Upper lobe of left lung (tissue), 4 donors: ENCODE results near the gene SPX.

Experiments used
- EP300 ChIP-seq, 4 donors: sonication (generic); formaldehyde crosslinking; IDR thresholded peaks; one replicate each; pipeline ENCODE4 v1.5.1; 2017; ENCODE audit warnings: antibody characterized with exemption in 4 of 4, control low read depth in 2 of 4
- POLR2AphosphoS5 ChIP-seq, 2 donors: sonication (generic); formaldehyde crosslinking; IDR thresholded peaks; one replicate each; pipeline ENCODE4 v1.5.1; 2017; ENCODE audit warnings: antibody characterized with exemption in 2 of 2
- TF ChIP-seq, protein P1 (sequence below), 6 experiments: fragments of 450-650 bp in 4 of 6; fragments of 200-600 bp in 2 of 6; sonication (generic) in 2 of 6; IDR thresholded peaks; one replicate each; pipeline ENCODE4 v1.5.1; 2016 to 2019; ENCODE audit warnings: antibody characterized with exemption in 6 of 6

- TF ChIP-seq, protein P1, sequence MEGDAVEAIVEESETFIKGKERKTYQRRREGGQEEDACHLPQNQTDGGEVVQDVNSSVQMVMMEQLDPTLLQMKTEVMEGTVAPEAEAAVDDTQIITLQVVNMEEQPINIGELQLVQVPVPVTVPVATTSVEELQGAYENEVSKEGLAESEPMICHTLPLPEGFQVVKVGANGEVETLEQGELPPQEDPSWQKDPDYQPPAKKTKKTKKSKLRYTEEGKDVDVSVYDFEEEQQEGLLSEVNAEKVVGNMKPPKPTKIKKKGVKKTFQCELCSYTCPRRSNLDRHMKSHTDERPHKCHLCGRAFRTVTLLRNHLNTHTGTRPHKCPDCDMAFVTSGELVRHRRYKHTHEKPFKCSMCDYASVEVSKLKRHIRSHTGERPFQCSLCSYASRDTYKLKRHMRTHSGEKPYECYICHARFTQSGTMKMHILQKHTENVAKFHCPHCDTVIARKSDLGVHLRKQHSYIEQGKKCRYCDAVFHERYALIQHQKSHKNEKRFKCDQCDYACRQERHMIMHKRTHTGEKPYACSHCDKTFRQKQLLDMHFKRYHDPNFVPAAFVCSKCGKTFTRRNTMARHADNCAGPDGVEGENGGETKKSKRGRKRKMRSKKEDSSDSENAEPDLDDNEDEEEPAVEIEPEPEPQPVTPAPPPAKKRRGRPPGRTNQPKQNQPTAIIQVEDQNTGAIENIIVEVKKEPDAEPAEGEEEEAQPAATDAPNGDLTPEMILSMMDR (IDR thresholded peaks at IDR 0.05), result no peak
- TF ChIP-seq EP300 (IDR thresholded peaks at IDR 0.05), result no peak
- no peak for TF ChIP-seq POLR2AphosphoS5 (IDR thresholded peaks at IDR 0.05)
These were observed 42.6 kb upstream of the SPX start for GRCh38 chr12:21483531-21483930.
